ENCODE measurements around the gene CTRB2.
"Not testable (repeated sequence)": the region's sequence is repeated elsewhere in the genome, so short reads cannot be mapped to it uniquely, and the experiment has no call there.

CTRB2 gene

GRCh38 chr16:75241955-75242354 is 35.0 kb upstream of the CTRB2 start:
- DNase-seq, result no peak

- no peak for DNase-seq
These were observed 34.5 kb upstream of the CTRB2 start for GRCh38 chr16:75241412-75241811.

- not testable (repeated sequence) for DNase-seq
These were observed 33.7 kb upstream of the CTRB2 start for GRCh38 chr16:75240633-75241032.

GRCh38 chr16:75239542-75240122 is 32.7 kb upstream of the CTRB2 start:
- DNase-seq, result no peak

- no peak for DNase-seq
These were observed 32.0 kb upstream of the CTRB2 start for GRCh38 chr16:75238853-75239541.

- DNase-seq, result no peak
These were observed 31.3 kb upstream of the CTRB2 start for GRCh38 chr16:75238132-75238852.

- no peak for DNase-seq
These were observed 30.6 kb upstream of the CTRB2 start for GRCh38 chr16:75237398-75238131.

GRCh38 chr16:75236736-75237397 is 29.9 kb upstream of the CTRB2 start:
- no peak for DNase-seq

- DNase-seq, result no peak
These were observed 29.3 kb upstream of the CTRB2 start for GRCh38 chr16:75236232-75236631.

- no peak for DNase-seq
These were observed 28.8 kb upstream of the CTRB2 start for GRCh38 chr16:75235721-75236193.

- DNase-seq, result no peak
These were observed 28.1 kb upstream of the CTRB2 start for GRCh38 chr16:75234856-75235696.

- no peak for DNase-seq
These were observed 26.6 kb upstream of the CTRB2 start for GRCh38 chr16:75233611-75233938.

- no peak for DNase-seq
These were observed 24.6 kb upstream of the CTRB2 start for GRCh38 chr16:75231570-75231969.

GRCh38 chr16:75230471-75231110 is 23.6 kb upstream of the CTRB2 start:
- DNase-seq, result no peak

GRCh38 chr16:75229172-75230031 is 22.4 kb upstream of the CTRB2 start:
- DNase-seq, result no peak

GRCh38 chr16:75228143-75228976 is 21.4 kb upstream of the CTRB2 start:
- no peak for DNase-seq

GRCh38 chr16:75227361-75228142 is 20.6 kb upstream of the CTRB2 start:
- DNase-seq, result no peak

- no peak for DNase-seq
These were observed 19.8 kb upstream of the CTRB2 start for GRCh38 chr16:75226550-75227360.

Data from activated effector memory CD4-positive, alpha-beta T cell treated with anti-CD3 and anti-CD28 coated beads, Interleukin-2, amount 50 U/mL, for 16 hours (primary cell).